SU-DHL-6 (cell line): ENCODE measurements around the gene CNTD1.
"Not testable (repeated sequence)": the region's sequence is repeated elsewhere in the genome, so short reads cannot be mapped to it uniquely, and the experiment has no call there.

ENCODE experiments used
- H2AFZ ChIP-seq: fragments of 200-600 bp; sonication (generic); 2 replicates; pipeline ENCODE4 v1.6.1; 2014; ENCODE audit warnings: low read depth, mild to moderate bottlenecking, moderate library complexity, mixed read lengths, antibody characterized with exemption, low read length; ENCODE audit not compliant: severe bottlenecking
- H3F3A ChIP-seq: fragments of 200-600 bp; shearing (Covaris generic); 2 replicates; pipeline ENCODE4 v1.6.0; 2016; ENCODE audit warnings: antibody characterized with exemption, mild to moderate bottlenecking; ENCODE audit not compliant: insufficient read depth
- H3K27ac ChIP-seq: fragments of 200-600 bp; sonication (generic); 2 replicates; pipeline ENCODE4 v1.5.1; 2016; ENCODE audit warnings: low read depth, mild to moderate bottlenecking, low read length, moderate library complexity, mixed read lengths
- H3K27me3 ChIP-seq: fragments of 200-600 bp; sonication (generic), shearing (Covaris generic); 2 replicates; pipeline ENCODE4 v1.6.0; 2014; ENCODE audit warnings: mild to moderate bottlenecking, low read length
- H3K36me3 ChIP-seq: fragments of 200-600 bp; sonication (generic); 2 replicates; pipeline ENCODE4 v1.6.1; 2014; ENCODE audit warnings: mild to moderate bottlenecking, low read length, mixed read lengths
- H3K4me2 ChIP-seq: fragments of 300-600, 200-600 bp; shearing (Covaris generic), sonication (generic); 2 replicates; pipeline ENCODE4 v1.6.0; 2014; ENCODE audit warnings: low read length, low read depth, mild to moderate bottlenecking; ENCODE audit not compliant: poor library complexity, severe bottlenecking
- H3K4me3 ChIP-seq: fragments of 200-600 bp; sonication (generic); 2 replicates; pipeline ENCODE4 v1.5.1; 2014; ENCODE audit warnings: antibody characterized with exemption, low read length, mild to moderate bottlenecking, mixed read lengths; ENCODE audit not compliant: insufficient read depth, poor library complexity, severe bottlenecking
- H3K79me2 ChIP-seq: fragments of 200-600 bp; sonication (generic); 2 replicates; pipeline ENCODE4 v1.6.1; 2014; ENCODE audit warnings: mild to moderate bottlenecking, low read length, moderate library complexity; ENCODE audit not compliant: insufficient read depth
- H3K9ac ChIP-seq: fragments of 200-600 bp; sonication (generic); 2 replicates; pipeline ENCODE4 v1.7.0; 2014; ENCODE audit warnings: mild to moderate bottlenecking, low read length
- H3K9me2 ChIP-seq: fragments of 200-600 bp; sonication (generic); replicated peaks from 2 replicates; pipeline ENCODE4 v1.6.1; 2014; ENCODE audit warnings: low read length; ENCODE audit not compliant: insufficient read depth
- H3K9me3 ChIP-seq: fragments of 200-600 bp; sonication (generic); 2 replicates; pipeline ENCODE4 v1.6.1; 2014; ENCODE audit warnings: low read length, mixed read lengths; ENCODE audit not compliant: insufficient read depth
- H4K20me1 ChIP-seq: fragments of 200-600 bp; sonication (generic); 2 replicates; pipeline ENCODE4 v1.6.1; 2014; ENCODE audit warnings: low read depth, mild to moderate bottlenecking, antibody characterized with exemption, low read length, moderate library complexity, mixed read lengths
- EZH2phosphoT487 ChIP-seq: fragments of 200-600 bp; sonication (generic), shearing (Covaris generic); conservative IDR thresholded peaks from 2 replicates; pipeline ENCODE4 v1.6.1; 2018; ENCODE audit warnings: mild to moderate bottlenecking, antibody characterized with exemption, low read length, moderate library complexity, mixed read lengths
- TF ChIP-seq, protein P1 (sequence below): fragments of 200-600 bp; sonication (generic); IDR thresholded peaks from one replicate; pipeline ENCODE4 v1.5.1; 2017; ENCODE audit warnings: antibody characterized with exemption, mild to moderate bottlenecking, low read length, moderate library complexity; ENCODE audit not compliant: insufficient read depth, poor library complexity, severe bottlenecking

Gene CNTD1

DNA sequence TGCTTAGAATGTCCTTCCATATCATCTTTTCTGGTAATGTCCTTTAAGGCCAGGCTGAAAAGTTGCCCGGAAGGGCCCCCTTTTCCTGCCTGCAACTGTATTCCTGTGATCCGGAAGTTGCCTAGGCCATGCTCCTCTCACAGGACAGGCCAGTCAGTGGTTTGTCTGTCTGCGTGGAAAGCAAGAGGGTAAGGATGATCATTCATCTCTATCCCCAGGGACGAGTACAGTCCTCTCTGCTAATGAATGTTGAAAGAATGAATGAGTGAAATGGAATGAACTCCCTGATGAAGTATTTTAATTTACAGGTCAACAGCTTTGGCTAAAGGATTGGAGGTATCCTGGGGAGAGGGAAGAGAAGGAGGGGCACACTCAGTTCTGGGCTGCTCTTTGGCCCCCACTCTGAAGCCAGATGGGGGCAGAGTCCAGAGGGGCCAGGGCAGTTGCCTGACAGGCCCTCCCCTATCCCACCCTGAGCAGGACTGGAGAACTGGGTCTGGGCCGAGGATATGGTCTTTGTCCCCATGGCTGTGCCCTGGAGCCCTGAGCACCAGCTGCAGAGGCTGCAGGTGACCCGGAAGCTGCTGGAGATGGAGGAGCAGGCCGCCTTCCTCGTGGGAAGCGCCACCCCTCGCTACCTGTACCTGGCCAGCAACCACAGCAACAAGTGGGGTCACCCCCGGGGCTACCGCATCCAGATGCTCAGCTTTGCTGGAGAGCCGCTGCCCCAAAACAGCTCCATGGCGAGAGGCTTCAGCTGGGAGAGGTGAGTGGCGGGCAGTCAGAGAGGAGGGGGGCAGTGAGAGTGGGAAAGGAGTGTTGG, 55.5 kb downstream of the CNTD1 start:
- H3K9me3 ChIP-seq = no peaks in the 10 kb centered on the region
- no peaks in the 10 kb centered on the region for H3K27me3 ChIP-seq
- no peak overlapping the region for H3K4me2 ChIP-seq
- no peaks in the 10 kb centered on the region for H4K20me1 ChIP-seq
- no peaks in the 10 kb centered on the region for H3K79me2 ChIP-seq
- no peaks in the 10 kb centered on the region for H3F3A ChIP-seq
- no peak for TF ChIP-seq EZH2phosphoT487
- TF ChIP-seq, protein P1, sequence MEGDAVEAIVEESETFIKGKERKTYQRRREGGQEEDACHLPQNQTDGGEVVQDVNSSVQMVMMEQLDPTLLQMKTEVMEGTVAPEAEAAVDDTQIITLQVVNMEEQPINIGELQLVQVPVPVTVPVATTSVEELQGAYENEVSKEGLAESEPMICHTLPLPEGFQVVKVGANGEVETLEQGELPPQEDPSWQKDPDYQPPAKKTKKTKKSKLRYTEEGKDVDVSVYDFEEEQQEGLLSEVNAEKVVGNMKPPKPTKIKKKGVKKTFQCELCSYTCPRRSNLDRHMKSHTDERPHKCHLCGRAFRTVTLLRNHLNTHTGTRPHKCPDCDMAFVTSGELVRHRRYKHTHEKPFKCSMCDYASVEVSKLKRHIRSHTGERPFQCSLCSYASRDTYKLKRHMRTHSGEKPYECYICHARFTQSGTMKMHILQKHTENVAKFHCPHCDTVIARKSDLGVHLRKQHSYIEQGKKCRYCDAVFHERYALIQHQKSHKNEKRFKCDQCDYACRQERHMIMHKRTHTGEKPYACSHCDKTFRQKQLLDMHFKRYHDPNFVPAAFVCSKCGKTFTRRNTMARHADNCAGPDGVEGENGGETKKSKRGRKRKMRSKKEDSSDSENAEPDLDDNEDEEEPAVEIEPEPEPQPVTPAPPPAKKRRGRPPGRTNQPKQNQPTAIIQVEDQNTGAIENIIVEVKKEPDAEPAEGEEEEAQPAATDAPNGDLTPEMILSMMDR = no peak
- no peak overlapping the region for H3K4me3 ChIP-seq
- no peaks in the 10 kb centered on the region for H3K9me2 ChIP-seq
- H3K9ac ChIP-seq = no peak overlapping the region
- no peak overlapping the region for H2AFZ ChIP-seq
- H3K27ac ChIP-seq = no peak overlapping the region
- H3K36me3 ChIP-seq = no peaks in the 10 kb centered on the region

DNA sequence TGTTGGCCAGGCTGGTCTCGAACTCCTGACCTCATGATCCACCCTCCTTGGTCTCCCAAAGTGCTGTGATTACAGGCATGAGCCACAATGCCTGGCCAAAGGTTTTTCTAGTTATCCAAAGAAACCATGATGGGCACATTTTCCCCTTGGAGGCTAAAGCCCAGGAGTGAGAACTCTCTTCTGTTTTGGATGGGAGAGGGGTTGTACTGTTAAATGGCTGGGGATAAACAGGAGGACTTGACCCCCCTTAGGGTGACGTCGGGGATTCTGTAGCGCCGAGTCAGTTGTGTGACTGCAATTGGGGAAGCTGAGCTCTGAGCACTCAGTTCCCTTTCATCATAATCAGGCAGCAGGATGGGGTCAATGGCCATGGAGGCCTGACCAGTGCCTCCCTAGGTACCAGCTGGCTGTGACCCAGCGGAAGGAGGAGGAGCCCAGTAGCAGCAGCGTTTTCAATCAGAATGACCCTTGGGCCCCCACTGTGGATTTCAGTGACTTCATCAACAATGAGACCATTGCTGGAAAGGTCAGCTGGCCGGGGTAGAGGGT, 56.5 kb downstream of the CNTD1 start:
- TF ChIP-seq EZH2phosphoT487 = no peak
- TF ChIP-seq, protein P1 = no peak
- Histone ChIP-seq H4K20me1 (no peaks in the 10 kb centered on the region), H3K9ac (no peak overlapping the region), H3K4me2 (no peak overlapping the region), H3K9me2 (no peaks in the 10 kb centered on the region), H3K27ac (no peak overlapping the region), H3F3A (no peaks in the 10 kb centered on the region), H3K4me3 (no peak overlapping the region), H3K27me3 (no peaks in the 10 kb centered on the region), H2AFZ (no peak overlapping the region), H3K9me3 (no peaks in the 10 kb centered on the region), H3K79me2 (no peaks in the 10 kb centered on the region), H3K36me3 (no peaks in the 10 kb centered on the region)

DNA sequence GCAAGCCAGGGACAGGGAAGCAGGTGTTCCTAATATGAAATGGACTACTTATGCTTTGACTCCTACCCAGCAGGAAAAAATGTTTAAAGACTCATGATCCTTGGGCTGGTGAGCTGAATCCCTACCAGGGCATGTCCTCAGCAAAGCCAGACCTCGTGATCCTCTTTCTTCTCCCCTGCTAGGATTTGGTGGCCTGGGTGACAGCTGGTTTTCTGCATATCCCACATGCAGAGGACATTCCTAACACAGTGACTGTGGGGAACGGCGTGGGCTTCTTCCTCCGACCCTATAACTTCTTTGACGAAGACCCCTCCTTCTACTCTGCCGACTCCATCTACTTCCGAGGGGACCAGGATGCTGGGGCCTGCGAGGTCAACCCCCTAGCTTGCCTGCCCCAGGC, 57.4 kb downstream of the CNTD1 start:
- not testable (repeated sequence) for H3K9me2 ChIP-seq, H3K27me3 ChIP-seq, H3K36me3 ChIP-seq, H3K9me3 ChIP-seq, H2AFZ ChIP-seq, H3K27ac ChIP-seq, H3F3A ChIP-seq, H3K79me2 ChIP-seq, H3K4me2 ChIP-seq, H4K20me1 ChIP-seq, H3K9ac ChIP-seq, H3K4me3 ChIP-seq

DNA sequence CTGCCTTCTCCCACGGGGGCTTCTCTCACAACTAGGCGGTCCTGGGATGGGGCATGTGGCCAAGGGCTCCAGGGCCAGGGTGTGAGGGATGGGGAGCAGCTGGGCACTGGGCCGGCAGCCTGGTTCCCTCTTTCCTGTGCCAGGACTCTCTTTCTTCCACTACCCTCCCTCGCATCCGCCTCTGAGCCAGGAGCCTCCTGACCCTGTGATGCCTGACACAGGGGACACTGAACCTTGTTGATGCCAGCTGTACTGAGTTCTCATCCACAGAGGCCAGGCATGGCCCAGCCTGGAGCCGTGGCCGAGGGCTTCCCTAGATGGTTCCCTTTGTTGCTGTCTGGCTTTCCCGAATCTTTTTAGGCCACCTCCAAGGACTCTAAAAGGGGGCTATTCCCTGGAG, 57.9 kb downstream of the CNTD1 start:
- not testable (repeated sequence) for H3K9me3 ChIP-seq, H3K27ac ChIP-seq, H3K4me3 ChIP-seq, H4K20me1 ChIP-seq, H3K36me3 ChIP-seq, H2AFZ ChIP-seq, H3K9ac ChIP-seq, H3K4me2 ChIP-seq, H3K79me2 ChIP-seq, H3K27me3 ChIP-seq, H3K9me2 ChIP-seq, H3F3A ChIP-seq
